B cell (primary cell): ENCODE results near the gene INTS15. TPM values are rescaled to one million over a fixed set of nuclear protein-coding genes. Genes with fewer than 3 reads are reported as not detected.

Source experiments
- ATAC-seq: fragments of 200-7000 bp; cut with Tn5 transposase; one replicate; pipeline ENCODE4 v1.10.0; 2021; ENCODE audit warnings: low read depth, mild to moderate bottlenecking, moderate number of reproducible peaks, moderate library complexity
- CTCF ChIA-PET: fragments of 350-600 bp; sonication (Branson Sonifier 250); formaldehyde crosslinking; loops from one replicate; lab custom pipeline; 2021; ENCODE audit warnings: antibody characterized with exemption, inconsistent platforms; lab: Charles Lee
- POLR2A ChIA-PET: fragments of 350-600 bp; sonication (Branson Sonifier 250); formaldehyde crosslinking; loops from one replicate; lab custom pipeline; 2021; ENCODE audit warnings: antibody characterized with exemption; lab: Charles Lee
- DNase-seq: peaks from one replicate; pipeline ENCODE4 v3.0.0; 2013
- H2AFZ ChIP-seq: 2 replicates; pipeline ENCODE4 v1.6.1; 2012; ENCODE audit warnings: mild to moderate bottlenecking, low read depth, low read length; ENCODE audit not compliant: insufficient read depth, poor library complexity, severe bottlenecking
- H3K27ac ChIP-seq, 2 donors: 1 replicate in 1 of 2; 2 replicates in 1 of 2; pipeline ENCODE4 v1.5.1; 2012 to 2013; ENCODE audit warnings: low read length in 2 of 2, mild to moderate bottlenecking in 2 of 2, moderate library complexity in 1 of 2
- H3K27me3 ChIP-seq, 4 experiments: fragments of 200-600 bp in 1 of 4; sonication (generic) in 1 of 4; replicated peaks in 1 of 4; 1 replicate in 2 of 4; 2 replicates in 2 of 4; pipeline versions ENCODE4 v1.6.1 to v1.7.0; 2013 to 2016; ENCODE audit warnings: low read length in 3 of 4, mild to moderate bottlenecking in 2 of 4, mixed read lengths in 1 of 4, moderate library complexity in 1 of 4; ENCODE audit not compliant: insufficient read depth in 4 of 4, control insufficient read depth in 3 of 4; ENCODE audit errors: control extremely low read depth in 1 of 4
- H3K36me3 ChIP-seq, 2 experiments: replicated peaks in 1 of 2; 1 replicate in 1 of 2; 2 replicates in 1 of 2; pipeline versions ENCODE4 v1.6.1 to v1.7.1; 2013; ENCODE audit warnings: low read length in 1 of 2; ENCODE audit not compliant: insufficient read depth in 2 of 2, control insufficient read depth in 1 of 2; ENCODE audit errors: control extremely low read depth in 1 of 2, extremely low read depth in 1 of 2
- H3K4me1 ChIP-seq, 2 donors: fragments of 200-600 bp in 1 of 2; sonication (generic) in 1 of 2; 1 replicate in 1 of 2; 2 replicates in 1 of 2; pipeline versions ENCODE4 v1.5.1 to v1.6.1; 2013 to 2017; ENCODE audit warnings: low read length in 2 of 2; ENCODE audit not compliant: control insufficient read depth in 2 of 2, insufficient read depth in 2 of 2
- H3K4me2 ChIP-seq: replicated peaks from 2 replicates; pipeline ENCODE3; 2012; ENCODE audit warnings: mild to moderate bottlenecking, low read depth, low read length; ENCODE audit not compliant: poor library complexity, severe bottlenecking
- H3K4me3 ChIP-seq, 5 experiments: fragments of 200-600 bp in 1 of 5; sonication (generic) in 1 of 5; 1 replicate in 3 of 5; 2 replicates in 2 of 5; pipeline versions ENCODE4 v1.5.1 to v1.7.0; 2011 to 2016; ENCODE audit warnings: low read length in 4 of 5, mild to moderate bottlenecking in 4 of 5, low read depth in 2 of 5, control low read depth in 1 of 5, moderate library complexity in 1 of 5; ENCODE audit not compliant: insufficient read depth in 1 of 5; ENCODE audit errors: control extremely low read depth in 1 of 5, extremely low read depth in 1 of 5
- H3K79me2 ChIP-seq: fragments of 200-600 bp; sonication (generic); one replicate; pipeline ENCODE4 v1.6.0; 2016; ENCODE audit warnings: low read length; ENCODE audit not compliant: control insufficient read depth, insufficient read depth
- H3K9ac ChIP-seq: fragments of 200-600 bp; sonication (generic); 2 replicates; pipeline ENCODE4 v1.6.1; 2017; ENCODE audit warnings: mild to moderate bottlenecking, low read length, moderate library complexity
- H3K9me3 ChIP-seq, 3 donors: one replicate each; pipeline versions ENCODE4 v1.6.1 to v1.7.1; 2013; ENCODE audit warnings: low read length in 2 of 3; ENCODE audit not compliant: control insufficient read depth in 2 of 3, insufficient read depth in 1 of 3; ENCODE audit errors: control extremely low read depth in 1 of 3
- H4K20me1 ChIP-seq: 2 replicates; pipeline ENCODE4 v1.6.0; 2012; ENCODE audit warnings: mild to moderate bottlenecking, low read length; ENCODE audit not compliant: insufficient read depth, control insufficient read depth, poor library complexity, severe bottlenecking
- H3K27ac Mint-ChIP-seq: one replicate; pipeline ENCODE4 v1.8.0; 2021; ENCODE audit warnings: mixed read lengths
- H3K27me3 Mint-ChIP-seq: one replicate; pipeline ENCODE4 v1.8.0; 2021; ENCODE audit warnings: mixed read lengths
- H3K4me1 Mint-ChIP-seq: one replicate; pipeline ENCODE4 v1.8.0; 2021; ENCODE audit warnings: mixed read lengths
- H3K4me3 Mint-ChIP-seq: one replicate; pipeline ENCODE4 v1.8.0; 2021; ENCODE audit warnings: mixed read lengths
- H3K9me3 Mint-ChIP-seq: one replicate; pipeline ENCODE4 v1.8.0; 2022; ENCODE audit warnings: mixed read lengths; ENCODE audit not compliant: insufficient read depth
- EZH2 ChIP-seq: IDR thresholded peaks from 2 replicates; pipeline ENCODE4 v1.6.1; 2012; ENCODE audit warnings: borderline replicate concordance, low read depth, mild to moderate bottlenecking, moderate library complexity, low read length; ENCODE audit not compliant: insufficient read depth, poor library complexity, severe bottlenecking
- WGBS: methylation state at CpG from one replicate; pipeline ENCODE4 v1.1.5; 2013; ENCODE audit warnings: missing lambda C conversion rate; ENCODE audit not compliant: insufficient coverage; 5-methylcytosine and 5-hydroxymethylcytosine counted together
- intact Hi-C: fragments of 100-400 bp; cut with micrococcal nuclease; formaldehyde crosslinking; loops from one replicate; pipeline ENCODE4 v1.10.0; 2022
- polyA plus RNA-seq: library from polyadenylated mRNA; depleted of rRNA; stranded (reverse); fragments of >200 nt; gene quantifications from 2 replicates; pipeline ENCODE4 v1.2.3, GENCODE V29; 2012
- total RNA-seq, 2 donors: library from RNA; stranded (reverse); fragments of 120-200 nt in 1 of 2; gene quantifications; 1 replicate in 1 of 2; 2 replicates in 1 of 2; pipeline versions ENCODE4 v1.2.3 to v1.2.4, GENCODE V29; 2013 to 2022
- TF ChIP-seq, protein P1 (sequence below): fragments of 200-600 bp; IDR thresholded peaks from one replicate; pipeline ENCODE4 v1.8.0; 2022; ENCODE audit warnings: antibody characterized with exemption, mild to moderate bottlenecking

Gene INTS15
- total and polyA plus RNA-seq, 2 donors (not counting 1 experiment from before 2014, with no cell fraction given) = 57.1 to 63.2 TPM

DNA sequence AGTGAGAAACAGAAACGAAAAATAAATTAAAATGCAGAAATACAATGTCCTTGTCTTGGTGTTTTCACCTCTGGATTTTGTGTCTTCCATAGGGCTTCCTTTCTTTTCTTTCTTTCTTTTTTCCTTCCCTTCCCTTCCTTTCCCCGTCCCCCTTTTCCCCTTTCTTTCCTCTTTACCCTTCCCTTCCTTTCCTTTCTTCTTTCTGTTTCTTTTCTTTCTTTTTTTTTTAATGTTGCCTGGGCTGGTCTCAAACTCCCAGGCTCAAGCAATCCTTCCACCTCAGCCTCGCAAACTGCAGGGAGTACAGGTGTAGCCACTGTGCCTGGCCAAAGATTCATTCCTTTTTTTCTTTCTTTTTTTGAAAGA, 34.4 kb downstream of the INTS15 start:
- H2AFZ ChIP-seq = peak overlapping the region; percentile 52
- peak overlapping the region; percentile 17 for H3K27ac Mint-ChIP-seq
- POLR2A ChIA-PET = no interaction called here

DNA sequence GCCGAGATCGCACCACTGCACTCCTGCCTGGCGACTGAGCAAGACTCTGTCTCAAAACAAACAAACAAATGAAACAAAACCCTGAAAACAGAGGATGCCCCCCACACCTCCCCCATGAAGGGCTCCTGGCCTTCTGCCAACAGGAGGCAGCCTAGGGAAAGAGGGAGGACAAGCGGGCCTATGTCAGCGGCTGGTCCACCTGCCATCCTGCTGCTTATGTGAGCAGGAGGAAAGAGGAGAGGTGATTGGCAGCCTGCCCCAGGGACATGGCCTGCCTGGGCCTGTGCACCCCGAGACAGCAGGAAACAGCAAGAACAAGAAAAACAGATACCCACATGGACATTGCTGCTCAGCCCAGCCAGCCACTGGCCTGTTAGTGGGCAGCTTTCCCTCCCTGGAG, 38.2 kb downstream of the INTS15 start:
- no peaks in the 10 kb centered on the region for H3K27me3 Mint-ChIP-seq
- TF ChIP-seq EZH2 = no peak
- TF ChIP-seq, protein P1, sequence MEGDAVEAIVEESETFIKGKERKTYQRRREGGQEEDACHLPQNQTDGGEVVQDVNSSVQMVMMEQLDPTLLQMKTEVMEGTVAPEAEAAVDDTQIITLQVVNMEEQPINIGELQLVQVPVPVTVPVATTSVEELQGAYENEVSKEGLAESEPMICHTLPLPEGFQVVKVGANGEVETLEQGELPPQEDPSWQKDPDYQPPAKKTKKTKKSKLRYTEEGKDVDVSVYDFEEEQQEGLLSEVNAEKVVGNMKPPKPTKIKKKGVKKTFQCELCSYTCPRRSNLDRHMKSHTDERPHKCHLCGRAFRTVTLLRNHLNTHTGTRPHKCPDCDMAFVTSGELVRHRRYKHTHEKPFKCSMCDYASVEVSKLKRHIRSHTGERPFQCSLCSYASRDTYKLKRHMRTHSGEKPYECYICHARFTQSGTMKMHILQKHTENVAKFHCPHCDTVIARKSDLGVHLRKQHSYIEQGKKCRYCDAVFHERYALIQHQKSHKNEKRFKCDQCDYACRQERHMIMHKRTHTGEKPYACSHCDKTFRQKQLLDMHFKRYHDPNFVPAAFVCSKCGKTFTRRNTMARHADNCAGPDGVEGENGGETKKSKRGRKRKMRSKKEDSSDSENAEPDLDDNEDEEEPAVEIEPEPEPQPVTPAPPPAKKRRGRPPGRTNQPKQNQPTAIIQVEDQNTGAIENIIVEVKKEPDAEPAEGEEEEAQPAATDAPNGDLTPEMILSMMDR = no peak
- H3K4me1 Mint-ChIP-seq = peaks cover 14% of the 10 kb centered on the region
- WGBS = 93% methylated on average over 4 of the region's 6 CpGs
- Histone ChIP-seq H3K4me3 (no peak overlapping the region), H3K79me2 (peaks cover 4% of the 10 kb centered on the region), H2AFZ (no peak overlapping the region), H3K36me3 (no peaks in the 10 kb centered on the region), H3K4me1 (peaks cover 11 to 20% of the 10 kb centered on the region in 2 donors), H3K27me3 (no peaks in the 10 kb centered on the region), H4K20me1 (no peaks in the 10 kb centered on the region), H3K27ac (no peak overlapping the region), H3K9ac (no peak overlapping the region), H3K4me2 (no peak overlapping the region), H3K9me3 (no peaks in the 10 kb centered on the region)
- H3K27ac Mint-ChIP-seq = no peak overlapping the region
- POLR2A ChIA-PET = no interaction called here
- DNase-seq = no peak
- no peaks in the 10 kb centered on the region for H3K9me3 Mint-ChIP-seq
- no peak for ATAC-seq
- no peak overlapping the region for H3K4me3 Mint-ChIP-seq
- CTCF ChIA-PET = no interaction called here
- intact Hi-C loops = no loop called here

More for the DNA sequence above, 34.4 kb downstream of the INTS15 start:
- Histone ChIP-seq H3K9ac (peak overlapping the region; percentile 13), H3K27ac (peak overlapping the region; percentile 51 to 77), H3K36me3 (no peaks in the 10 kb centered on the region), H3K27me3 (no peaks in the 10 kb centered on the region), H3K9me3 (peaks cover 0 to 7% (median 0%) of the 10 kb centered on the region in 3 donors), H3K79me2 (peaks cover 4% of the 10 kb centered on the region), H3K4me1 (peaks cover 23 to 44% of the 10 kb centered on the region in 2 donors), H3K4me3 (peak overlapping the region in 1 of 5 experiments; percentile 30), H3K4me2 (peak overlapping the region; percentile 70), H4K20me1 (no peaks in the 10 kb centered on the region)
- no peak for DNase-seq
- no peaks in the 10 kb centered on the region for H3K27me3 Mint-ChIP-seq
- H3K4me1 Mint-ChIP-seq = peaks cover 37% of the 10 kb centered on the region
- intact Hi-C loops = no loop called here
- CTCF ChIA-PET = no interaction called here
- 67% methylated on average over 1 of the region's 3 CpGs for WGBS
- peak overlapping the region; percentile 57 for H3K4me3 Mint-ChIP-seq
- no peaks in the 10 kb centered on the region for H3K9me3 Mint-ChIP-seq
- ATAC-seq = no peak
- TF ChIP-seq, protein P1 = no peak
- no peak for TF ChIP-seq EZH2
